CD4-positive, CD25-positive, alpha-beta regulatory T cell (primary cell): ENCODE results near the gene PTGER4. TPM values are rescaled to one million over a fixed set of nuclear protein-coding genes. Genes with fewer than 3 reads are reported as not detected.
A peak's percentile ranks its signal among the peaks of the same experiment; 100 is the strongest.

Source experiments
- ATAC-seq, 2 donors: fragments of 150-1000 bp; cut with Tn5 transposase; one replicate each; pipeline ENCODE4 v1.10.0; 2021; ENCODE audit warnings: low read depth in 2 of 2, moderate number of reproducible peaks in 2 of 2, moderate library complexity in 1 of 2
- DNase-seq, 3 donors: peaks; one replicate each; pipeline versions ENCODE4 v3.0.0 to v3.0.0-alpha.2; 2012 to 2022; ENCODE audit warnings: mixed read lengths in 1 of 3
- H3K27ac ChIP-seq: one replicate; pipeline ENCODE4 v1.7.0; 2013; ENCODE audit warnings: mild to moderate bottlenecking, low read length; ENCODE audit not compliant: insufficient read depth, poor library complexity, severe bottlenecking
- H3K27me3 ChIP-seq: one replicate; pipeline ENCODE4 v1.7.0; 2013; ENCODE audit warnings: low read length; ENCODE audit not compliant: control insufficient read depth, insufficient read depth
- H3K36me3 ChIP-seq: one replicate; pipeline ENCODE4 v1.7.0; 2013; ENCODE audit warnings: mild to moderate bottlenecking, low read length, moderate library complexity; ENCODE audit not compliant: control insufficient read depth, insufficient read depth
- H3K4me1 ChIP-seq: 2 replicates; pipeline ENCODE4 v1.7.0; 2013; ENCODE audit warnings: mild to moderate bottlenecking, low read length; ENCODE audit not compliant: insufficient read depth, control insufficient read depth, poor library complexity, severe bottlenecking
- H3K4me3 ChIP-seq: one replicate; pipeline ENCODE4 v1.7.0; 2013; ENCODE audit warnings: low read depth, mild to moderate bottlenecking, low read length, moderate library complexity
- H3K9me3 ChIP-seq, 2 experiments: 1 replicate in 1 of 2; 2 replicates in 1 of 2; pipeline ENCODE4 v1.7.0; 2013; ENCODE audit warnings: low read length in 2 of 2, mild to moderate bottlenecking in 1 of 2, moderate library complexity in 1 of 2; ENCODE audit not compliant: control insufficient read depth in 2 of 2
- H3K27ac Mint-ChIP-seq, 3 donors: one replicate each; pipeline ENCODE4 v1.8.0; 2020 to 2022; ENCODE audit warnings: mild to moderate bottlenecking in 3 of 3, mixed read lengths in 3 of 3, moderate library complexity in 2 of 3
- H3K27me3 Mint-ChIP-seq: one replicate; pipeline ENCODE4 v1.8.0; 2022; ENCODE audit warnings: mild to moderate bottlenecking, mixed read lengths
- H3K36me3 Mint-ChIP-seq: one replicate; pipeline ENCODE4 v1.8.0; 2020; ENCODE audit warnings: mixed read lengths
- H3K4me1 Mint-ChIP-seq, 4 donors: one replicate each; pipeline ENCODE4 v1.8.0; 2020 to 2022; ENCODE audit warnings: mixed read lengths in 4 of 4, mild to moderate bottlenecking in 1 of 4
- H3K4me3 Mint-ChIP-seq, 4 donors: one replicate each; pipeline ENCODE4 v1.8.0; 2020 to 2022; ENCODE audit warnings: mild to moderate bottlenecking in 4 of 4, mixed read lengths in 4 of 4, moderate library complexity in 3 of 4
- H3K9me3 Mint-ChIP-seq, 7 donors: one replicate each; pipeline ENCODE4 v1.8.0; 2020 to 2022; ENCODE audit warnings: mixed read lengths in 7 of 7, mild to moderate bottlenecking in 3 of 7, moderate library complexity in 2 of 7
- polyA plus RNA-seq, 4 donors: library from polyadenylated mRNA; unstranded; fragments of 300-500 nt; fragmentation: Illumina TruSeq; gene quantifications; one replicate each; pipeline ENCODE4 v1.2.3, GENCODE V29; 2021
- total RNA-seq: library from RNA; stranded (reverse); gene quantifications from one replicate; pipeline ENCODE4 v1.2.3, GENCODE V29; 2022

Gene PTGER4
- total and polyA plus RNA-seq, 5 donors from 2014 or later: 17.2 to 343 (median 27.6) TPM

DNA sequence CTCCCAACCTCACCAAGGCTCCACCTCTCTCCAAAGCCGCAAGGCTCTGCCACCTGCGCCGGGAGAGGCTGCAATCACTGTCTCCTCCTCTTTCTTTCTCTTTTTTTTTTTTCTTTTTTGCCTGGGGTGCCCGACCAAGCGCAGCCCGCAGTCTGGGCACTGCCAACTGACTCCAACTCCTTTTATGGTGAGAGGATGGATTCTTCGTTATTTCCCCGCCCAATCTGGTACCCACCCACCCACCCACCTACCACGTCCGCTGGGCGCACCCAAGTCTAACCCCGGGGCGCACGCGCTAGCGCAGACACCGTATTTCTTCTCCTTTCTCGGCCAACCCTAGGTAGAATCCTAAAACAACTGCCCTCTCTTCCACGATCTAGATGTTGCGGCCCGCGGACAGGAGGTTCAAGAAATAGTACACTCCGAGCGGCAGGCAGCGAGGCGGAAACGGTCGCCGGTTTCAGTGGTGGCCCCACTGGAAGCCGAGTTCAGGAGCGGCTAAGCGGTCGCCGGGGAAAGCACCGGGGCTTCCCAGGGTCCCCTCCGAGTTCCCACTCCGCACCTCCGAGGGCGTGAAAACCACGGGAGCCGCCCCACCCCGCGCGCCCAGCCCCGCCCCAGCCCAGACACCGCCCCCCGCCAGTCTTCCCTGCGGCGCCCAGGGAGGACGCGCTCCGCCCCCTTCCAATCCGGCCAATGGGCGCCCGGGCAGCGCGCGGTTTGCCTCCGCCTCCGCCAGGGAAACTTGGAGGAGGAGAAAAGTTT lies 385 bp upstream of the PTGER4 start:
- H3K4me1 ChIP-seq: peaks cover 54% of the 10 kb centered on the region
- H3K27me3 Mint-ChIP-seq: no peaks in the 10 kb centered on the region
- ATAC-seq (peak; percentile 64 to 69), DNase-seq (peak; percentile 77 to 94 (median 86))
- peaks cover 3% of the 10 kb centered on the region for H3K36me3 Mint-ChIP-seq
- H3K4me1 Mint-ChIP-seq: peaks cover 36 to 60% (median 46%) of the 10 kb centered on the region in 4 donors
- H3K27ac Mint-ChIP-seq: peak overlapping the region; percentile 90 to 98 (median 93)
- no peaks in the 10 kb centered on the region for H3K27me3 ChIP-seq
- H3K36me3 ChIP-seq: peaks cover 11% of the 10 kb centered on the region
- peak overlapping the region; percentile 90 for H3K27ac ChIP-seq
- H3K4me3 Mint-ChIP-seq: peak overlapping the region; percentile 90 to 98 (median 96)
- H3K9me3 ChIP-seq: no peaks in the 10 kb centered on the region
- H3K9me3 Mint-ChIP-seq: no peaks in the 10 kb centered on the region
- H3K4me3 ChIP-seq: peak overlapping the region; percentile 100

DNA sequence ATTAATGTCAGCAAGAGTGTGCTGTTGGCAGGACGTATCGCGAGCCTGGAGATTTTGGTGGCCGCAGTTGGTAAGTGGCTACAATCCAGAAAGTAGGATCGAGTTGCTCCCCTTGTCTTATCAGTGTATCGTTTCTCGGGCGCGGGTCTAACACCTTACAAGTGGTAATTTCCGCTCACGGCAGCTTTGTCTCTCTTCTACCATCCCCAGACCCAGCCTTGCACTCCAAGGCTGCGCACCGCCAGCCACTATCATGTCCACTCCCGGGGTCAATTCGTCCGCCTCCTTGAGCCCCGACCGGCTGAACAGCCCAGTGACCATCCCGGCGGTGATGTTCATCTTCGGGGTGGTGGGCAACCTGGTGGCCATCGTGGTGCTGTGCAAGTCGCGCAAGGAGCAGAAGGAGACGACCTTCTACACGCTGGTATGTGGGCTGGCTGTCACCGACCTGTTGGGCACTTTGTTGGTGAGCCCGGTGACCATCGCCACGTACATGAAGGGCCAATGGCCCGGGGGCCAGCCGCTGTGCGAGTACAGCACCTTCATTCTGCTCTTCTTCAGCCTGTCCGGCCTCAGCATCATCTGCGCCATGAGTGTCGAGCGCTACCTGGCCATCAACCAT lies 1.1 kb downstream of the PTGER4 start:
- Histone ChIP-seq H3K36me3 (peaks cover 16% of the 10 kb centered on the region), H3K27me3 (no peaks in the 10 kb centered on the region), H3K9me3 (no peaks in the 10 kb centered on the region), H3K4me1 (peaks cover 54% of the 10 kb centered on the region), H3K4me3 (peak overlapping the region; percentile 100), H3K27ac (peak overlapping the region; percentile 90)
- Mint-ChIP-seq H3K27me3 (no peaks in the 10 kb centered on the region), H3K4me1 (peaks cover 31 to 59% (median 48%) of the 10 kb centered on the region in 4 donors), H3K4me3 (peak overlapping the region; percentile 90 to 98 (median 96)), H3K27ac (peak overlapping the region; percentile 3 to 98 (median 90)), H3K36me3 (peaks cover 4% of the 10 kb centered on the region), H3K9me3 (no peaks in the 10 kb centered on the region)
- peak; percentile 24 to 76 (median 57) for DNase-seq
- no peak for ATAC-seq

- peaks cover 56% of the 10 kb centered on the region for H3K4me1 ChIP-seq
- H3K36me3 Mint-ChIP-seq: peaks cover 9% of the 10 kb centered on the region
- ATAC-seq: no peak
Measured at GRCh38 chr5:40681363-40682153, 1.8 kb downstream of the PTGER4 start.

GRCh38 chr5:40682154-40683017 lies 2.7 kb downstream of the PTGER4 start:
- Mint-ChIP-seq H3K27me3 (no peaks in the 10 kb centered on the region), H3K4me1 (peaks cover 28 to 59% (median 45%) of the 10 kb centered on the region in 4 donors), H3K4me3 (peak overlapping the region; percentile 90 to 98 (median 96)), H3K9me3 (no peaks in the 10 kb centered on the region), H3K36me3 (peaks cover 12% of the 10 kb centered on the region), H3K27ac (peak overlapping the region; percentile 90 to 98 (median 96))
- ATAC-seq (no peak), DNase-seq (peak in 1 of 3 donors; percentile 28)
- Histone ChIP-seq H3K9me3 (no peaks in the 10 kb centered on the region), H3K27ac (peak overlapping the region; percentile 90), H3K36me3 (peaks cover 18% of the 10 kb centered on the region), H3K4me1 (peaks cover 55% of the 10 kb centered on the region), H3K4me3 (peak overlapping the region; percentile 100), H3K27me3 (no peaks in the 10 kb centered on the region)

More at GRCh38 chr5:40681363-40682153, 1.8 kb downstream of the PTGER4 start:
- H3K9me3 ChIP-seq: no peaks in the 10 kb centered on the region
- no peaks in the 10 kb centered on the region for H3K9me3 Mint-ChIP-seq
- H3K27me3 ChIP-seq: no peaks in the 10 kb centered on the region
- H3K27me3 Mint-ChIP-seq: no peaks in the 10 kb centered on the region
- peak; percentile 17 to 57 (median 41) for DNase-seq
- peaks cover 34 to 59% (median 49%) of the 10 kb centered on the region in 4 donors for H3K4me1 Mint-ChIP-seq
- H3K36me3 ChIP-seq: peaks cover 18% of the 10 kb centered on the region
- H3K4me3 ChIP-seq: peak overlapping the region; percentile 100
- H3K4me3 Mint-ChIP-seq: peak overlapping the region; percentile 90 to 98 (median 96)
- H3K27ac Mint-ChIP-seq: peak overlapping the region; percentile 90 to 98 (median 96)
- H3K27ac ChIP-seq: peak overlapping the region; percentile 90

DNA sequence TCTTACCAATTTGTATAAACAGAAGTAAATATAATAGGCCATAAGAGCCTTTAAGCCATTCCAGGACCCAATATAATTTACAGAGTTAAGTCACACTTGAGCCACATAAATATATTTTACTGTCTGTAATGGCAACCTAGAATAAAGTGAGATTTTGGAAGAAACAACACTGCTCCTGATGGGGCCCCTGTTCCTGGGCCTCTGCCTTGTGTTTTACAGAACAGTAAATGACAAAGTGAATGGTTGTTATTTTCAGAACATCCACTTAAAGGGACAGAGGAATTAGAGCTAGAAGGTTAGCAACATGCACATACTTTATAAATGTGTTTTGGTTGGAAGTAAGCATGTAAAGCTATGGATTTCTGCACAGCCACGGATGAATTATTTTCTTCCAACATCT lies 3.6 kb downstream of the PTGER4 start:
- H3K27ac ChIP-seq: peak overlapping the region; percentile 90
- peaks cover 22% of the 10 kb centered on the region for H3K36me3 ChIP-seq
- ATAC-seq (no peak), DNase-seq (no peak)
- no peaks in the 10 kb centered on the region for H3K9me3 ChIP-seq
- Mint-ChIP-seq H3K27ac (peak overlapping the region; percentile 90 to 98 (median 96)), H3K4me3 (peak overlapping the region; percentile 90 to 98 (median 96)), H3K9me3 (no peaks in the 10 kb centered on the region), H3K36me3 (peaks cover 17% of the 10 kb centered on the region), H3K27me3 (no peaks in the 10 kb centered on the region), H3K4me1 (peaks cover 36 to 63% (median 50%) of the 10 kb centered on the region in 4 donors)
- H3K4me3 ChIP-seq: peak overlapping the region; percentile 100
- H3K27me3 ChIP-seq: no peaks in the 10 kb centered on the region
- peaks cover 55% of the 10 kb centered on the region for H3K4me1 ChIP-seq

DNA sequence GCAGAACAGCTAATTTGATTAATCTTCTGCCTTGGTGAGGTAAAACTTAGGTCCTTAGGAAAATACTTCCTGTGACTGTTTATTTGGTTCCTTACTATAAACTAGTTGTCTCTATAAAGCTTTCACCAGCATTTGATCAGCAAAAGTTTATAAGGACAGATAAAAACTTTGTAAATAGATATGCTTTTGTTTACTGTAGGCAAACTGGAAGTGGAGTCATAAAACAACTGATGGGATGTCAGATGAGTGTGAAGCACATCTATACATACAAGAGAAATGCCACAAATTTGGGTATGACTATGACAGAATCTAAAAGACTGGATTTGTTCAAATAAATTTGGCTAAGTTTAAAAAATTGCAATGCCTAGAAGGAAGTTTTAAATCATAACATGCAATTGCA lies 5.5 kb downstream of the PTGER4 start:
- peak overlapping the region; percentile 82 to 83 (median 82) for H3K27ac Mint-ChIP-seq
- H3K27me3 ChIP-seq: no peaks in the 10 kb centered on the region

More for the DNA sequence above, 5.5 kb downstream of the PTGER4 start:
- Histone ChIP-seq H3K4me3 (peak overlapping the region; percentile 100), H3K27ac (peak overlapping the region; percentile 90), H3K9me3 (no peaks in the 10 kb centered on the region), H3K4me1 (peaks cover 66% of the 10 kb centered on the region), H3K36me3 (peaks cover 26% of the 10 kb centered on the region)
- H3K9me3 Mint-ChIP-seq: no peaks in the 10 kb centered on the region
- peaks cover 17% of the 10 kb centered on the region for H3K36me3 Mint-ChIP-seq
- peak overlapping the region; percentile 90 to 98 (median 96) for H3K4me3 Mint-ChIP-seq
- no peak for ATAC-seq
- peaks cover 42 to 73% (median 58%) of the 10 kb centered on the region in 4 donors for H3K4me1 Mint-ChIP-seq
- H3K27me3 Mint-ChIP-seq: no peaks in the 10 kb centered on the region
- peak in 1 of 3 donors; percentile 23 for DNase-seq
